ENCODE data around the gene MMP28.

Gene MMP28

GRCh38 chr17:35797370-35797769, 1.9 kb upstream of the MMP28 start:
- no peak for DNase-seq

- no peak for DNase-seq
Measured at GRCh38 chr17:35796942-35797341, 1.5 kb upstream of the MMP28 start.

- DNase-seq: no peak
Measured at GRCh38 chr17:35795871-35796265, 427 bp upstream of the MMP28 start.

GRCh38 chr17:35793257-35793656, 2.2 kb downstream of the MMP28 start:
- no peak for DNase-seq

GRCh38 chr17:35791681-35792350, 3.6 kb downstream of the MMP28 start:
- DNase-seq: no peak

GRCh38 chr17:35790841-35791240, 4.6 kb downstream of the MMP28 start:
- no peak for DNase-seq

GRCh38 chr17:35788477-35789368, 6.7 kb downstream of the MMP28 start:
- DNase-seq: no peak

GRCh38 chr17:35786941-35787432, 8.5 kb downstream of the MMP28 start:
- no peak for DNase-seq

GRCh38 chr17:35784895-35785294, 10.5 kb downstream of the MMP28 start:
- DNase-seq: no peak

GRCh38 chr17:35780950-35781349, 14.5 kb downstream of the MMP28 start:
- no peak for DNase-seq

- DNase-seq: no peak
Measured at GRCh38 chr17:35778641-35779196, 16.7 kb downstream of the MMP28 start.

- no peak for DNase-seq
Measured at GRCh38 chr17:35775583-35775982, 19.9 kb downstream of the MMP28 start.

GRCh38 chr17:35775039-35775438, 20.4 kb downstream of the MMP28 start:
- no peak for DNase-seq

- no peak for DNase-seq
Measured at GRCh38 chr17:35774499-35774898, 20.9 kb downstream of the MMP28 start.

GRCh38 chr17:35773679-35774425, 21.6 kb downstream of the MMP28 start:
- no peak for DNase-seq

- DNase-seq: no peak
Measured at GRCh38 chr17:35773129-35773528, 22.3 kb downstream of the MMP28 start.

- no peak for DNase-seq
Measured at GRCh38 chr17:35769895-35770486, 25.4 kb downstream of the MMP28 start.

GRCh38 chr17:35768797-35769196, 26.6 kb downstream of the MMP28 start:
- DNase-seq: no peak

- DNase-seq: peak; percentile 10
Measured at GRCh38 chr17:35766903-35767510, 28.4 kb downstream of the MMP28 start.

GRCh38 chr17:35766489-35766877, 29.0 kb downstream of the MMP28 start:
- DNase-seq: no peak

- DNase-seq: no peak
Measured at GRCh38 chr17:35765756-35766488, 29.5 kb downstream of the MMP28 start.

Measured in NCI-H2171 (cell line).